Stimulated activated CD8-positive, alpha-beta memory T cell treated with anti-CD3 and anti-CD28 coated beads, Interleukin-15, amount 100 ng/mL, for 48 hours (primary cell): ENCODE results near the gene ABCF3.

ENCODE experiments used
- DNase-seq, 2 donors: peaks; one replicate each; pipeline ENCODE4 v3.0.0-alpha.2; 2020; ENCODE audit warnings: low read depth in 2 of 2

ABCF3 gene

GRCh38 chr3:184233127-184233843 is 47.3 kb downstream of the ABCF3 start:
- DNase-seq, result no peak

GRCh38 chr3:184234224-184234623 is 48.2 kb downstream of the ABCF3 start:
- DNase-seq, result no peak

GRCh38 chr3:184234671-184235380 is 48.8 kb downstream of the ABCF3 start:
- DNase-seq, result no peak

- DNase-seq, result no peak
Observed at GRCh38 chr3:184235381-184236032, 49.5 kb downstream of the ABCF3 start.

GRCh38 chr3:184236033-184236410 is 50.0 kb downstream of the ABCF3 start:
- no peak for DNase-seq

- no peak for DNase-seq
Observed at GRCh38 chr3:184236636-184237035, 50.6 kb downstream of the ABCF3 start.

GRCh38 chr3:184237211-184237610 is 51.2 kb downstream of the ABCF3 start:
- no peak for DNase-seq

GRCh38 chr3:184237807-184238206 is 51.8 kb downstream of the ABCF3 start:
- DNase-seq, result no peak

GRCh38 chr3:184238246-184238818 is 52.3 kb downstream of the ABCF3 start:
- DNase-seq, result no peak

- no peak for DNase-seq
Observed at GRCh38 chr3:184239221-184239620, 53.2 kb downstream of the ABCF3 start.

GRCh38 chr3:184239708-184240107 is 53.7 kb downstream of the ABCF3 start:
- no peak for DNase-seq

GRCh38 chr3:184240384-184241140 is 54.6 kb downstream of the ABCF3 start:
- no peak for DNase-seq

- no peak for DNase-seq
Observed at GRCh38 chr3:184241141-184241446, 55.1 kb downstream of the ABCF3 start.

GRCh38 chr3:184241447-184242296 is 55.7 kb downstream of the ABCF3 start:
- no peak for DNase-seq

GRCh38 chr3:184242297-184242685 is 56.3 kb downstream of the ABCF3 start:
- DNase-seq, result no peak
